Ishikawa (cell line): ENCODE results near the gene ZNF488.

Experiments
- CEBPB ChIP-seq: IDR thresholded peaks from 2 replicates; pipeline ENCODE4 v1.6.1; 2012
- EGR1 ChIP-seq: IDR thresholded peaks from 2 replicates; pipeline ENCODE4 v1.6.1; 2012
- EP300 ChIP-seq: IDR thresholded peaks from 2 replicates; pipeline ENCODE4 v1.6.1; 2012; ENCODE audit warnings: borderline replicate concordance
- FOXM1 ChIP-seq: IDR thresholded peaks from 2 replicates; pipeline ENCODE4 v1.6.1; 2012; ENCODE audit warnings: low read depth, borderline replicate concordance
- NFIC ChIP-seq: IDR thresholded peaks from 2 replicates; pipeline ENCODE4 v1.6.1; 2012
- RAD21 ChIP-seq: IDR thresholded peaks from 2 replicates; pipeline ENCODE4 v1.6.1; 2012; ENCODE audit warnings: low read depth
- REST ChIP-seq: IDR thresholded peaks from 2 replicates; pipeline ENCODE4 v1.6.1; 2012; ENCODE audit warnings: low read depth, mild to moderate bottlenecking
- TAF1 ChIP-seq: IDR thresholded peaks from 2 replicates; pipeline ENCODE4 v1.6.1; 2012; ENCODE audit warnings: low read depth, mild to moderate bottlenecking
- TCF12 ChIP-seq: IDR thresholded peaks from 2 replicates; pipeline ENCODE4 v1.6.1; 2012; ENCODE audit warnings: low read depth
- YY1 ChIP-seq: IDR thresholded peaks from 2 replicates; pipeline ENCODE4 v1.6.1; 2012; ENCODE audit warnings: low read depth
- ZBTB7A ChIP-seq: IDR thresholded peaks from 2 replicates; pipeline ENCODE4 v1.6.1; 2012; ENCODE audit warnings: low read depth
- TF ChIP-seq, protein P1 (sequence below): IDR thresholded peaks from 2 replicates; pipeline ENCODE4 v1.6.1; 2012

GRCh38 chr10:47403446-47404318 lies 19.6 kb upstream of the ZNF488 start:
- TF ChIP-seq TAF1 = no peak
- peak; percentile 19; the same call in 1 of the 2 replicates for TF ChIP-seq RAD21
- no peak for TF ChIP-seq CEBPB
- TF ChIP-seq EP300 = no peak
- TF ChIP-seq, protein P1, sequence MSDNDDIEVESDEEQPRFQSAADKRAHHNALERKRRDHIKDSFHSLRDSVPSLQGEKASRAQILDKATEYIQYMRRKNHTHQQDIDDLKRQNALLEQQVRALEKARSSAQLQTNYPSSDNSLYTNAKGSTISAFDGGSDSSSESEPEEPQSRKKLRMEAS = peak; percentile 47; the same call in 1 of the 2 replicates
- TF ChIP-seq NFIC = no peak
- no peak for TF ChIP-seq FOXM1
- no peak for TF ChIP-seq TCF12
- TF ChIP-seq REST = no peak
- no peak for TF ChIP-seq EGR1
- 0 out of 2 replicates have a peak, but pooled peaks have one; percentile 8 for TF ChIP-seq ZBTB7A
- TF ChIP-seq YY1 = no peak
